Stromal cell of bone marrow (primary cell): ENCODE measurements around the gene RBMY1J.
"Not testable (repeated sequence)": the region's sequence is repeated elsewhere in the genome, so short reads cannot be mapped to it uniquely, and the experiment has no call there.

Experiments used
- DNase-seq: peaks from one replicate; pipeline ENCODE4 v3.0.0-alpha.2; 2012; ENCODE audit warnings: low read depth

The RBMY1J gene

GRCh38 chrY:22403110-22403509, at the start of gene RBMY1J:
Gene RBMY1J, plus strand, starts transcription at chrY:22403410. Its CDS starts 2,038 bp downstream, at chrY:22405448.
- not testable (repeated sequence) for DNase-seq

DNA sequence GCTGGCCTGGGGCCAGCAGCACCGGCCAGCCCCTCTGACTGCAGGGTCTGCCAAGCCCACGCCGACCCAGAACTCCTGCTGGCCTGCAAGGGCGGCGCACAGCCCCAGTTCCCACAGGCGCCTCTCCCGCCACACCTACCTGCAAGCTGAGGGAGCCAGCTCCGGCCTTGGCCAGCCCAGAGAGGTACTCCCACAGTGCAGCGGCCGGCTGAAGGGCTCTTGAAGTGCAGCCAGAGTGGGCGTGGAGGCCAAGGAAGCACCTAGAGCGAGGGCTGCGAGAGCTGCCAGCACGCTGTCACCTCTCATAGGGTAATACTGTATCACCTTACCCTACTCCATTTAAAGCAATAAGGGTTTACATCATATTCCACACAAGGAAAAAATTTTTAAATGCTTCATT, 35.8 kb upstream of the RBMY1J start:
- DNase-seq = no peak

DNA sequence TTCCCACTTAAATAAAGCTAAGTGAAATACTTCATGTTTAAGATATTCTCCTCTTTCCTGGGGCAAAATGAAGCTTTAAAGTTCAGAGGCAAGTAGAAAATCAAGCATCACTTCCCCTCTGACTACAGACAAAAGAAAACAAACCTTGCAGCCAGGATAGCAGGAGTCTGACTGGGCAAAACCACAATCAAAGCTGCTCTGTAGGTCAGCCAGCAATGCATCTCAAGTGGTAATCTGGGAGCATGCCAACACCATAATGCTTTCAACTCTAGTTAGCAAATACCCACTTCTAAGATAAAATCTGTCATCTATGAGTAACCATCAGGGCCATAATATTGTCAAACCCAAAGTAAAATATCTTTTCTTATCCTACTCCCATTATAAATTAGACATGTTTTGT, 32.6 kb upstream of the RBMY1J start:
- DNase-seq = no peak

DNA sequence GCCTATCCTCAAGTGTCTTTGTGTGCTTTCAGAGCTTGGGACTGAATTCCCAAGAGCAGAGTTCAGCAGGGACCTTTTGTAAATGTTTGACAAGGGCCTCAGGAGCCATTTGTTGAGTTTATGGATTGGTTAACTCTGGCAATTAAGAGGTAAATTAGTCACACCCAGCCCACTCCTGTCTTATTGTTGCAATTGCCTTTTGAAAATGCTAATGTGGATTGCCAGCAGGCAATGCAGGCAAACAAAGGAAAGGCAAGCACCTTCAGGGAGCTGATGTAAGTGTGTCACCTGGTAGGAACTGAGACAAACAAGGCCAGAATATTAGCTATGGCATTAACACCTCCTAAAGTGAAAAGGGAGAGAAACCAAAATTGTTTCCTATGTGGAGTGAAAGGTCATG, 29.7 kb upstream of the RBMY1J start:
- no peak for DNase-seq

- not testable (repeated sequence) for DNase-seq
Observed at GRCh38 chrY:22444718-22445396, 41.6 kb downstream of the RBMY1J start.

GRCh38 chrY:22455522-22455921, 52.3 kb downstream of the RBMY1J start:
- not testable (repeated sequence) for DNase-seq

DNA sequence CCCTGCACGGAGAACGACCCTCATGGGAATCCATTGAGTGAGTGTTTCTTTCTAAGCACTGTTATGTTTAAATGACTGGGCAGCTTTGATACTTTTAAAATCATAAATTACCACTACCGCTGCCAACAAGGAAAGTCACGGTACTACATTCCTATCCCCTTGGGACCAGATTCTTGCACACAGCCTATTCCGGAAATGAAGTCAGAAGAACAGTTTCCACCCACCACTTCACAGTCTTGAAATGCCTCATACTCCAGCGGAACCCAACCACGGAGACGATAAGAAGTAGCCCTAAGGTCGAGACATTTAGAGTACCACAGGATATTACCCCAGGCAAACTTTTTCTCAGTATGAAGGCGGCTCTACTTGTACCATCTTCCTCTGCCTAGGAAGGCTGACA, 58.8 kb downstream of the RBMY1J start:
- not testable (repeated sequence) for DNase-seq
